Keratinocyte (primary cell): Measurements from ENCODE around the gene CDC25A. TPM values are rescaled to one million over a fixed set of nuclear protein-coding genes. Genes with fewer than 3 reads are reported as not detected.

Source experiments
- DNase-seq: peaks from one replicate; pipeline ENCODE4 v3.0.0-alpha.2; 2011; ENCODE audit warnings: low read depth, missing footprints, low spot score
- FAIRE-seq: peaks from 2 replicates; lab custom pipeline; 2011; peaks lifted over from hg19 to GRCh38; lab: Jason Lieb, UNC
- H2AFZ ChIP-seq: 2 replicates; pipeline ENCODE4 v1.6.0; 2012; ENCODE audit warnings: low read length, control low read depth, inconsistent platforms; ENCODE audit not compliant: control insufficient read depth
- H3K27ac ChIP-seq: 2 replicates; pipeline ENCODE4 v1.5.1; 2011; ENCODE audit warnings: low read length; ENCODE audit not compliant: control insufficient read depth, insufficient read depth
- H3K27me3 ChIP-seq: 3 replicates; pipeline ENCODE4 v1.6.0; 2011; ENCODE audit warnings: low read length; ENCODE audit not compliant: control insufficient read depth, insufficient read depth; ENCODE audit errors: extremely low read depth
- H3K36me3 ChIP-seq, 2 experiments: 2 replicates in 1 of 2; 3 replicates in 1 of 2; pipeline ENCODE4 v1.5.1; 2011; ENCODE audit warnings: low read length in 2 of 2, mild to moderate bottlenecking in 1 of 2; ENCODE audit not compliant: control insufficient read depth in 2 of 2, insufficient read depth in 2 of 2; ENCODE audit errors: extremely low read depth in 1 of 2
- H3K4me1 ChIP-seq: 3 replicates; pipeline ENCODE4 v1.5.1; 2011; ENCODE audit warnings: low read length; ENCODE audit not compliant: control insufficient read depth, insufficient read depth; ENCODE audit errors: extremely low read depth
- H3K4me2 ChIP-seq: 3 replicates; pipeline ENCODE4 v1.6.0; 2011; ENCODE audit warnings: low read depth, low read length; ENCODE audit not compliant: control insufficient read depth, insufficient read depth; ENCODE audit errors: extremely low read depth
- H3K4me3 ChIP-seq, 3 experiments: fragments of 200-600 bp in 1 of 3; sonication (generic) in 1 of 3; 2 replicates in 2 of 3; 3 replicates in 1 of 3; pipeline ENCODE4 v1.5.1; 2011 to 2016; ENCODE audit warnings: low read length in 3 of 3, mild to moderate bottlenecking in 3 of 3, control low read depth in 2 of 3, inconsistent platforms in 1 of 3, low read depth in 1 of 3, mixed read lengths in 1 of 3, mixed run types in 1 of 3, moderate library complexity in 1 of 3; ENCODE audit not compliant: control insufficient read depth in 2 of 3, insufficient read depth in 2 of 3; ENCODE audit errors: extremely low read depth in 1 of 3
- H3K79me2 ChIP-seq: 2 replicates; pipeline ENCODE4 v1.6.0; 2012; ENCODE audit warnings: low read length; ENCODE audit not compliant: control insufficient read depth, insufficient read depth
- H3K9ac ChIP-seq: 3 replicates; pipeline ENCODE4 v1.6.0; 2011; ENCODE audit warnings: low read length; ENCODE audit not compliant: control insufficient read depth, insufficient read depth; ENCODE audit errors: extremely low read depth
- H3K9me1 ChIP-seq: 3 replicates; pipeline ENCODE4 v1.6.0; 2011; ENCODE audit warnings: low read length; ENCODE audit not compliant: control insufficient read depth, insufficient read depth; ENCODE audit errors: extremely low read depth
- H3K9me3 ChIP-seq: 2 replicates; pipeline ENCODE4 v1.5.1; 2012; ENCODE audit warnings: low read depth, low read length; ENCODE audit not compliant: control insufficient read depth
- H4K20me1 ChIP-seq: 3 replicates; pipeline ENCODE4 v1.6.0; 2011; ENCODE audit warnings: low read length; ENCODE audit not compliant: control insufficient read depth, insufficient read depth; ENCODE audit errors: extremely low read depth
- EZH2 ChIP-seq: IDR thresholded peaks from one replicate; pipeline ENCODE4 v1.6.1; 2012; ENCODE audit warnings: inconsistent platforms, mild to moderate bottlenecking, low read length, moderate library complexity
- dilution Hi-C: fragments of 300-500 bp; cut with MboI; formaldehyde crosslinking; loops from one replicate; pipeline ENCODE4 v1.7.0; 2020; ENCODE audit warnings: low sequenced_read_pairs; ENCODE audit not compliant: extremely low pct_ligation_motif_present
- polyA plus RNA-seq, 5 experiments: library from polyadenylated mRNA; depleted of rRNA in 3 of 5; stranded (reverse) in 3 of 5; stranded (forward) in 1 of 5; unstranded in 1 of 5; fragments of >200 nt; gene quantifications; 1 replicate in 1 of 5; 2 replicates in 3 of 5; 3 replicates in 1 of 5; pipeline versions ENCODE4 v1.2.1 to v1.2.3, GENCODE V29; 2011 to 2012; ENCODE audit warnings: missing spikeins in 2 of 5, low read depth in 1 of 5, low replicate concordance in 1 of 5
- TF ChIP-seq, protein P1 (sequence below), 3 experiments: IDR thresholded peaks in 1 of 3; conservative IDR thresholded peaks in 1 of 3; optimal IDR thresholded peaks in 1 of 3; 2 replicates in 2 of 3; 3 replicates in 1 of 3; pipeline versions ENCODE3 to v1.5.1; 2011; ENCODE audit warnings: low read length in 3 of 3, mild to moderate bottlenecking in 3 of 3, moderate library complexity in 2 of 3, control low read depth in 1 of 3, inconsistent platforms in 1 of 3; ENCODE audit not compliant: insufficient read depth in 2 of 3; ENCODE audit errors: extremely low read depth in 1 of 3

CDC25A gene
- polyA plus RNA-seq, 1 donor (not counting 4 experiments of a cell fraction or from before 2014, with no cell fraction given) = 5.5 TPM

DNA sequence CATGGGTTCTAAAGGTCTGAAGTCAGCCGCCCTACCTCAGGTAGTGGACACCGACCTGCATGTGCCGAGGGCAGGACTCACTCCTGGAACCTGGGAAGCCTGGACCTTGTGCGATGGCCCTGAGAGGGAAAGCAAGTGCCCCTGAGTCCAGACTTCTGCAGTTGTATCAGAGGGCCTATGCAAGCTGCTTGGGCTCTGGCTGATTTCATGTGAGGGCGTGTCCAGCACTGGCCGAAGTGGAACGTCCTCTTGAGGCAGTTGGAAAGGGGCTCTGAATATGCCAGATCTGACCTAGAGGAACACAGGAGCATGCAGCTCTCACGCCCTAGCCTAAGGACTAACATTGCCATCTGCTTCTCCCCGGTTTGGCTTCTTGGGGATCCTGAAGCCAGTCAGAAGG, 32.5 kb upstream of the CDC25A start:
- peaks cover 18% of the 10 kb centered on the region for H3K4me1 ChIP-seq
- H3K27me3 ChIP-seq = peaks cover 2% of the 10 kb centered on the region
- H3K9me3 ChIP-seq = no peaks in the 10 kb centered on the region
- TF ChIP-seq, protein P1, sequence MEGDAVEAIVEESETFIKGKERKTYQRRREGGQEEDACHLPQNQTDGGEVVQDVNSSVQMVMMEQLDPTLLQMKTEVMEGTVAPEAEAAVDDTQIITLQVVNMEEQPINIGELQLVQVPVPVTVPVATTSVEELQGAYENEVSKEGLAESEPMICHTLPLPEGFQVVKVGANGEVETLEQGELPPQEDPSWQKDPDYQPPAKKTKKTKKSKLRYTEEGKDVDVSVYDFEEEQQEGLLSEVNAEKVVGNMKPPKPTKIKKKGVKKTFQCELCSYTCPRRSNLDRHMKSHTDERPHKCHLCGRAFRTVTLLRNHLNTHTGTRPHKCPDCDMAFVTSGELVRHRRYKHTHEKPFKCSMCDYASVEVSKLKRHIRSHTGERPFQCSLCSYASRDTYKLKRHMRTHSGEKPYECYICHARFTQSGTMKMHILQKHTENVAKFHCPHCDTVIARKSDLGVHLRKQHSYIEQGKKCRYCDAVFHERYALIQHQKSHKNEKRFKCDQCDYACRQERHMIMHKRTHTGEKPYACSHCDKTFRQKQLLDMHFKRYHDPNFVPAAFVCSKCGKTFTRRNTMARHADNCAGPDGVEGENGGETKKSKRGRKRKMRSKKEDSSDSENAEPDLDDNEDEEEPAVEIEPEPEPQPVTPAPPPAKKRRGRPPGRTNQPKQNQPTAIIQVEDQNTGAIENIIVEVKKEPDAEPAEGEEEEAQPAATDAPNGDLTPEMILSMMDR (optimal IDR thresholded peaks at IDR 0.05 in 1 of 3, IDR thresholded peaks at IDR 0.05 in 1 of 3, conservative IDR thresholded peaks at IDR 0.05 in 1 of 3; ENCODE audit: extremely low read depth in 1 of 3, insufficient read depth in 2 of 3, low read length in 3 of 3) = no peak
- TF ChIP-seq EZH2 = no peak
- no peak overlapping the region for H2AFZ ChIP-seq
- no peaks in the 10 kb centered on the region for H4K20me1 ChIP-seq
- FAIRE-seq (no peak), DNase-seq (no peak)
- no peaks in the 10 kb centered on the region for H3K79me2 ChIP-seq
- no peaks in the 10 kb centered on the region for H3K36me3 ChIP-seq
- H3K4me3 ChIP-seq = no peak overlapping the region
- no peak overlapping the region for H3K4me2 ChIP-seq
- H3K9ac ChIP-seq = no peak overlapping the region
- dilution Hi-C loops = no loop called here
- no peak overlapping the region for H3K27ac ChIP-seq
- H3K9me1 ChIP-seq = peaks cover 2% of the 10 kb centered on the region

DNA sequence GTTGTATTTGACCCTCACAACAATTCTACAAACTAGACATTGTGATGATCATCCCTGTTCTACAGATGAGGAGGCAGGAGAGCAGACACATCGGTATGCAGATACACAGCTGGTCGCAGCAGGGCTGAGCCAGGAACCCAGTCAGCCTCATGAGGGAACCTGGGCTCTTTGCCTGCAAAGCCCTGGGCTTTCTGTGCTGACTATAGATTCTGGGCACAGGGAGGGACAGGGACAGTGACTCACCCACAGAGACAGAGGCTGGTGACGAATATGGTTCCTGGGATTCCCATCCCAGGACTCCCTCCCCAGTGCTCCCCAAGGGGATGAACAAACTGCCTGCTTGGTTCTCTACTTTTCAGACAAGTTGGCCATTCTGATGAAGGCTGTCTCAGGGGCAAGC, 31.3 kb upstream of the CDC25A start:
- Histone ChIP-seq H3K9me3 (no peaks in the 10 kb centered on the region), H4K20me1 (no peaks in the 10 kb centered on the region), H3K36me3 (no peaks in the 10 kb centered on the region), H3K4me1 (peaks cover 18% of the 10 kb centered on the region), H3K27me3 (peaks cover 12% of the 10 kb centered on the region), H3K9me1 (peaks cover 2% of the 10 kb centered on the region), H3K9ac (no peak overlapping the region), H3K79me2 (no peaks in the 10 kb centered on the region), H3K4me2 (no peak overlapping the region), H3K4me3 (no peak overlapping the region), H2AFZ (no peak overlapping the region), H3K27ac (no peak overlapping the region)
- TF ChIP-seq EZH2 = no peak
- TF ChIP-seq, protein P1 (optimal IDR thresholded peaks at IDR 0.05 in 1 of 3, IDR thresholded peaks at IDR 0.05 in 1 of 3, conservative IDR thresholded peaks at IDR 0.05 in 1 of 3; ENCODE audit: extremely low read depth in 1 of 3, insufficient read depth in 2 of 3, low read length in 3 of 3) = no peak
- no peak for DNase-seq
- FAIRE-seq = no peak
- dilution Hi-C loops = no loop called here
